ENCODE measurements around the gene TSEN2. TPM values are rescaled to one million over a fixed set of nuclear protein-coding genes. Genes with fewer than 3 reads are reported as not detected.
A peak's percentile ranks its signal among the peaks of the same experiment; 100 is the strongest.
"Not testable (repeated sequence)": the region's sequence is repeated elsewhere in the genome, so short reads cannot be mapped to it uniquely, and the experiment has no call there.

The TSEN2 gene
- polyA plus RNA-seq, 2 of the 4 experiments (the other 2 are of a cell fraction), result 24.9 to 33.1 TPM

GRCh38 chr3:12448404-12449202, 35.7 kb upstream of the TSEN2 start:
- H3K9me3 ChIP-seq; H3K4me3 ChIP-seq; DNase-seq (ENCODE audit: low read depth in 1 of 2, low spot score in 1 of 2); H3K4me2 ChIP-seq; POLR2A ChIA-PET; FAIRE-seq; H3K27ac ChIP-seq: not testable (repeated sequence)
- CTCF ChIA-PET, result interaction anchor here (1.2 to 1.3 kb wide), 2 partner anchors 31 to 313 kb away, joined by 3 to 8 read pairs; no protein-coding TSS in a partner anchor
- H3K4me1 ChIP-seq, result peaks cover 12% of the 10 kb centered on the region
- 0 out of 5 replicates have a peak, but pooled peaks of 1 of the 2 experiments have one; percentile 18 for TF ChIP-seq RAD21 (conservative IDR thresholded peaks at IDR 0.05 in 1 of 2, IDR thresholded peaks at IDR 0.05 in 1 of 2)
- ATAC-seq, result peak in 1 of 2 experiments; percentile 29; a peak in 2 of 6 replicates
- 91% methylated on average over 4 of the region's 4 CpGs for WGBS (ENCODE audit: missing lambda C conversion rate)

GRCh38 chr3:12449889-12450682, 34.2 kb upstream of the TSEN2 start:
- no peak for DNase-seq (ENCODE audit: low read depth in 1 of 2, low spot score in 1 of 2)
- H3K27ac ChIP-seq, result no peak overlapping the region
- no peaks in the 10 kb centered on the region for H3K9me3 ChIP-seq
- no peak overlapping the region for H3K4me2 ChIP-seq
- FAIRE-seq, result no peak
- H3K4me3 ChIP-seq, result no peak overlapping the region
- CTCF ChIA-PET, result interaction anchor here (1.3 to 1.4 kb wide), 2 partner anchors 8 to 29 kb away, joined by 3 to 8 read pairs; no protein-coding TSS in a partner anchor
- POLR2A ChIA-PET, result no interaction called here
- 79% methylated on average over 8 of the region's 8 CpGs for WGBS (ENCODE audit: missing lambda C conversion rate)
- TF ChIP-seq USF2 (IDR thresholded peaks at IDR 0.05), result peak; percentile 67
- TF ChIP-seq CBX8 (IDR thresholded peaks at IDR 0.05), result no peak
- peaks cover 16% of the 10 kb centered on the region for H3K4me1 ChIP-seq
- no peak for ATAC-seq

GRCh38 chr3:12451481-12451880, 32.8 kb upstream of the TSEN2 start:
- DNase-seq (ENCODE audit: low read depth in 1 of 2, low spot score in 1 of 2) (no peak), ATAC-seq (no peak), FAIRE-seq (no peak)
- TF ChIP-seq EHF (CRISPR knock-in tag; IDR thresholded peaks at IDR 0.05), result no peak
- TF ChIP-seq MAZ (IDR thresholded peaks at IDR 0.05; ENCODE audit: borderline replicate concordance, low read depth, low read length), result no peak
- TF ChIP-seq RAD21 (conservative IDR thresholded peaks at IDR 0.05 in 1 of 2, IDR thresholded peaks at IDR 0.05 in 1 of 2), result no peak
- no peak for TF ChIP-seq CBX2 (IDR thresholded peaks at IDR 0.05; ENCODE audit: borderline replicate concordance, low read depth)
- CTCF ChIA-PET, result interaction anchor here (1.4 kb wide), 1 partner anchor 19 kb away, joined by 5 read pairs; no protein-coding TSS in a partner anchor
- Histone ChIP-seq H3K4me1 (peaks cover 13% of the 10 kb centered on the region), H3K27ac (no peak overlapping the region), H3K9me3 (no peaks in the 10 kb centered on the region), H3K4me3 (no peak overlapping the region), H3K4me2 (no peak overlapping the region)
- POLR2A ChIA-PET, result no interaction called here
- 79% methylated on average over 4 of the region's 5 CpGs for WGBS (ENCODE audit: missing lambda C conversion rate)

GRCh38 chr3:12451960-12452359, 32.3 kb upstream of the TSEN2 start:
- FAIRE-seq (no peak), ATAC-seq (no peak), DNase-seq (ENCODE audit: low read depth in 1 of 2, low spot score in 1 of 2) (no peak)
- ChIA-PET CTCF (interaction anchor here (0.8 to 1.4 kb wide), 2 partner anchors 19 to 313 kb away, joined by 3 to 5 read pairs; no protein-coding TSS in a partner anchor), POLR2A (no interaction called here)
- H3K4me1 ChIP-seq, result peaks cover 13% of the 10 kb centered on the region
- no peak for TF ChIP-seq HEYL (CRISPR knock-in tag; IDR thresholded peaks at IDR 0.05)
- no peak for TF ChIP-seq EP300 (IDR thresholded peaks at IDR 0.05)
- H3K9me3 ChIP-seq, result no peaks in the 10 kb centered on the region
- 100% methylated on average over 1 of the region's 1 CpG for WGBS (ENCODE audit: missing lambda C conversion rate)
- no peak overlapping the region for H3K27ac ChIP-seq
- H3K4me3 ChIP-seq, result no peak overlapping the region
- no peak overlapping the region for H3K4me2 ChIP-seq

- Histone ChIP-seq H3K4me3 (no peak overlapping the region), H3K4me2 (no peak overlapping the region), H3K4me1 (peaks cover 13% of the 10 kb centered on the region), H3K9me3 (no peaks in the 10 kb centered on the region), H3K27ac (no peak overlapping the region)
- 82% methylated on average over 12 of the region's 12 CpGs for WGBS (ENCODE audit: missing lambda C conversion rate)
- DNase-seq (ENCODE audit: low read depth in 1 of 2, low spot score in 1 of 2) (no peak), ATAC-seq (no peak), FAIRE-seq (no peak)
- CTCF ChIA-PET, result interaction anchor here (0.7 to 1.4 kb wide), 4 partner anchors 18 to 314 kb away, joined by 3 to 5 read pairs (median 4); no protein-coding TSS in a partner anchor
- TF ChIP-seq CHD4 (IDR thresholded peaks at IDR 0.05; ENCODE audit: borderline replicate concordance) (no peak), FOSL2 (IDR thresholded peaks at IDR 0.05) (no peak), FOSL2 (CRISPR knock-in tag; IDR thresholded peaks at IDR 0.05) (no peak), POLR2AphosphoS2 (conservative IDR thresholded peaks at IDR 0.05; ENCODE audit: low read length) (no peak), POLR2A (IDR thresholded peaks at IDR 0.05; ENCODE audit: low read length) (no peak), MAZ (IDR thresholded peaks at IDR 0.05; ENCODE audit: borderline replicate concordance, low read depth, low read length) (no peak), ELK1 (IDR thresholded peaks at IDR 0.05; ENCODE audit: low read depth, low read length) (no peak), BCL3 (IDR thresholded peaks at IDR 0.05) (no peak)
- POLR2A ChIA-PET, result no interaction called here
Observed at GRCh38 chr3:12452361-12453330, 31.6 kb upstream of the TSEN2 start.
